Testis (tissue), 3 donors: ENCODE data around the gene NEK8. TPM values are rescaled to one million over a fixed set of nuclear protein-coding genes. Genes with fewer than 3 reads are reported as not detected.
A peak's percentile ranks its signal among the peaks of the same experiment; 100 is the strongest.

Experiments
- DNase-seq: peaks from one replicate; pipeline ENCODE4 v3.0.0-alpha.2; 2019
- H3K27ac ChIP-seq, 2 donors: fragments of 200-600 bp; sonication (generic); one replicate each; pipeline ENCODE4 v1.5.1; 2019
- H3K27me3 ChIP-seq: fragments of 200-600 bp; sonication (generic); one replicate; pipeline ENCODE4 v1.5.1; 2019
- H3K36me3 ChIP-seq: fragments of 200-600 bp; sonication (generic); one replicate; pipeline ENCODE4 v1.5.1; 2017; ENCODE audit warnings: low read depth; ENCODE audit errors: missing control alignments
- H3K4me1 ChIP-seq: fragments of 200-600 bp; sonication (generic); one replicate; pipeline ENCODE4 v1.5.1; 2019
- H3K4me3 ChIP-seq, 2 donors: fragments of 200-600 bp; sonication (generic); one replicate each; pipeline ENCODE4 v1.5.1; 2017 to 2019
- H3K9me3 ChIP-seq: fragments of 200-600 bp; sonication (generic); one replicate; pipeline ENCODE4 v1.5.1; 2017
- POLR2A ChIP-seq: fragments of 450-650 bp; IDR thresholded peaks from one replicate; pipeline ENCODE4 v1.6.1; 2017; ENCODE audit warnings: antibody characterized with exemption, mild to moderate bottlenecking, moderate library complexity
- WGBS, 2 donors: methylation state at CpG; one replicate each; pipeline ENCODE4 v1.1.5; 2018; 5-methylcytosine and 5-hydroxymethylcytosine counted together
- intact Hi-C: fragments of 100-400 bp; cut with DNase I; formaldehyde crosslinking; loops from one replicate; pipeline ENCODE4 v1.15.1; 2023; ENCODE audit warnings: low total_unique reads
- polyA plus RNA-seq: library from polyadenylated mRNA; stranded (reverse); fragments of 350-450 nt; fragmentation: Illumina TruSeq; extraction: RNeasy Lipid Tissue Mini Kit (QIAGEN cat#74804); gene quantifications from one replicate; pipeline ENCODE4 v1.2.3, GENCODE V29; 2014; ENCODE audit warnings: low read depth, low replicate concordance; ENCODE audit not compliant: insufficient read depth
- total RNA-seq, 2 donors: library from RNA; depleted of rRNA; stranded (reverse); fragments of >200 nt; gene quantifications; one replicate each; pipeline ENCODE4 v1.2.3, GENCODE V29; 2016
- TF ChIP-seq, protein P1 (sequence below), 3 experiments: fragments of 450-650 bp in 2 of 3; fragments of 200-600 bp in 1 of 3; sonication (generic) in 1 of 3; IDR thresholded peaks; one replicate each; pipeline ENCODE4 v1.5.1; 2016 to 2019; ENCODE audit warnings: antibody characterized with exemption in 3 of 3, mild to moderate bottlenecking in 2 of 3, moderate library complexity in 1 of 3

Gene NEK8
- total and polyA plus RNA-seq, 3 donors from 2014 or later: 7.3 to 10.7 (median 10.1) TPM

DNA sequence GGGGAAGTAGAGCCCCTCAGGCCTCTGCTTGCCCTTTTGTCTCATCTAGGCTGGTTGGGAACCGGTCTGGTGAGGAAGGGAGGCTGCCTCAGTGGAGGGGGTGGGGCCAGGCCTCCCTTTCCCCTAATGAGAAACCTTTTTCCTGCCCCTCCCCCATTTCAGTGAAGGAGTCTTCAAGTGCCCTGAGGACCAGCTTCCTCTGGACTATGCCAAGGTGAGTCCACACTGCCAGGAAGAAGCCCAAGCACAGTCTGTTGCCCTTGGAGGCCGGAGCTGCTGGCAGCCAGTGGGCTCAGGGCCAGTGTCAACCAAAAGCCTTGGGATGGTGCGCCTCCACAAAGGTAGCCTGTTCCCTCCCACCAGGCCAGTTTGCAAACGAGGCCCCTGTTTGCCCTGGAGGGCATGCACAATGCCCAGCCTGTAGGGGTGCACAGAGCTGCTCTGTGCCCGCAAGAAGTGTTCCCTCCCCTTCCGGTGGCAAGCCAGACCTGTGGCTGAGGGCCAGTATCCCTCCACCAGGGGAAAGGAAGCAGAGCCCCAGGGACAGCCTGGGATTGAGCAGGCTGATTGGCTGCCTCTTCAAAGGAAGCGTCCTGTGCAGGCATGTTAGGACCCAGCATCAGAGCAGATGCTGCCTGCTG, 18.6 kb downstream of the NEK8 start:
- DNase-seq: no peak
- Histone ChIP-seq H3K27ac (peak overlapping the region in 1 of 2 donors; percentile 65), H3K9me3 (no peaks in the 10 kb centered on the region), H3K36me3 (no peaks in the 10 kb centered on the region), H3K4me3 (no peak overlapping the region), H3K4me1 (peaks cover 36% of the 10 kb centered on the region), H3K27me3 (no peaks in the 10 kb centered on the region)
- WGBS, 2 donors: 40 to 59% methylated on average over 2 to 7 of the region's 7 CpGs
- no peak for TF ChIP-seq POLR2A
- TF ChIP-seq, protein P1, sequence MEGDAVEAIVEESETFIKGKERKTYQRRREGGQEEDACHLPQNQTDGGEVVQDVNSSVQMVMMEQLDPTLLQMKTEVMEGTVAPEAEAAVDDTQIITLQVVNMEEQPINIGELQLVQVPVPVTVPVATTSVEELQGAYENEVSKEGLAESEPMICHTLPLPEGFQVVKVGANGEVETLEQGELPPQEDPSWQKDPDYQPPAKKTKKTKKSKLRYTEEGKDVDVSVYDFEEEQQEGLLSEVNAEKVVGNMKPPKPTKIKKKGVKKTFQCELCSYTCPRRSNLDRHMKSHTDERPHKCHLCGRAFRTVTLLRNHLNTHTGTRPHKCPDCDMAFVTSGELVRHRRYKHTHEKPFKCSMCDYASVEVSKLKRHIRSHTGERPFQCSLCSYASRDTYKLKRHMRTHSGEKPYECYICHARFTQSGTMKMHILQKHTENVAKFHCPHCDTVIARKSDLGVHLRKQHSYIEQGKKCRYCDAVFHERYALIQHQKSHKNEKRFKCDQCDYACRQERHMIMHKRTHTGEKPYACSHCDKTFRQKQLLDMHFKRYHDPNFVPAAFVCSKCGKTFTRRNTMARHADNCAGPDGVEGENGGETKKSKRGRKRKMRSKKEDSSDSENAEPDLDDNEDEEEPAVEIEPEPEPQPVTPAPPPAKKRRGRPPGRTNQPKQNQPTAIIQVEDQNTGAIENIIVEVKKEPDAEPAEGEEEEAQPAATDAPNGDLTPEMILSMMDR (IDR thresholded peaks at IDR 0.05): no peak
- intact Hi-C loops: no loop called here

DNA sequence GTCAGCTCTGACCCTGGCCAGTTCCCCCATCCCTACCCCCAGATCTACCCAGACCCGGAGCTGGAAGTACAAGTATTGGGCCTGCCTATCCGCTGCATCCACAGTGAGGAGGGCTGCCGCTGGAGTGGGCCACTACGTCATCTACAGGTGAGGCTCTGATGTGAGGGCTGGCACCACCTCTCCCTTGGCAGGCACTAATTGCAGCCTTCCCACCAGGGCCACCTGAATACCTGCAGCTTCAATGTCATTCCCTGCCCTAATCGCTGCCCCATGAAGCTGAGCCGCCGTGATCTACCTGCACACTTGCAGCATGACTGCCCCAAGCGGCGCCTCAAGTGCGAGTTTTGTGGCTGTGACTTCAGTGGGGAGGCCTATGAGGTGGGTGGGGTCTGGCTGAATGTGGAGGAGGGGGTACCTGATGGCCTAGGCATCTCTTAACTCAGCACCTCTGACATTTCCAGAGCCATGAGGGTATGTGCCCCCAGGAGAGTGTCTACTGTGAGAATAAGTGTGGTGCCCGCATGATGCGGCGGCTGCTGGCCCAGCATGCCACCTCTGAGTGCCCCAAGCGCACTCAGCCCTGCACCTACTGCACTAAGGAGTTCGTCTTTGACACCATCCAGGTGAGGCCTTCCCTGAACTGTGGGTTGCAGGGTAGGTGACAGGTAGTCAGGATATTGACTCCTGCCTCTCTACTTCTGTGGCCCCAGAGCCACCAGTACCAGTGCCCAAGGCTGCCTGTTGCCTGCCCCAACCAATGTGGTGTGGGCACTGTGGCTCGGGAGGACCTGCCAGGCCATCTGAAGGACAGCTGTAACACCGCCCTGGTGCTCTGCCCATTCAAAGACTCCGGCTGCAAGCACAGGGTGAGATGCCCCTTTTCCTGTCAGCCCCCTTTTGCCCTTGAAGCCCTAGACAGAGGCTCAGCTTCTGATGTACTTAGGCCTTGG, 19.5 kb downstream of the NEK8 start:
- Histone ChIP-seq H3K4me1 (peaks cover 36% of the 10 kb centered on the region), H3K27me3 (no peaks in the 10 kb centered on the region), H3K36me3 (no peaks in the 10 kb centered on the region), H3K27ac (no peak overlapping the region), H3K9me3 (no peaks in the 10 kb centered on the region), H3K4me3 (no peak overlapping the region)
- intact Hi-C loops: no loop called here
- WGBS, 2 donors: 79 to 89% methylated on average over 7 to 17 of the region's 18 CpGs
- DNase-seq: no peak
- TF ChIP-seq, protein P1 (IDR thresholded peaks at IDR 0.05): no peak
- TF ChIP-seq POLR2A: no peak

DNA sequence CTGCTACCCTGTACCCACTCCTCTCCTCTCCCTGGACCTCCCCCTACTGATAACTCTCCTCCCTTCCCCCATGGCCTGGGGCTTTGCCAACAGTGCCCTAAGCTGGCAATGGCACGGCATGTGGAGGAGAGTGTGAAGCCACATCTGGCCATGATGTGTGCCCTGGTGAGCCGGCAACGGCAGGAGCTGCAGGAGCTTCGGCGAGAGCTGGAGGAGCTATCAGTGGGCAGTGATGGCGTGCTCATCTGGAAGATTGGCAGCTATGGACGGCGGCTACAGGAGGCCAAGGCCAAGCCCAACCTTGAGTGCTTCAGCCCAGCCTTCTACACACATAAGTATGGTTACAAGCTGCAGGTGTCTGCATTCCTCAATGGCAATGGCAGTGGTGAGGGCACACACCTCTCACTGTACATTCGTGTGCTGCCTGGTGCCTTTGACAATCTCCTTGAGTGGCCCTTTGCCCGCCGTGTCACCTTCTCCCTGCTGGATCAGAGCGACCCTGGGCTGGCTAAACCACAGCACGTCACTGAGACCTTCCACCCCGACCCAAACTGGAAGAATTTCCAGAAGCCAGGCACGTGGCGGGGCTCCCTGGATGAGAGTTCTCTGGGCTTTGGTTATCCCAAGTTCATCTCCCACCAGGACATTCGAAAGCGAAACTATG, 20.4 kb downstream of the NEK8 start:
- TF ChIP-seq, protein P1 (IDR thresholded peaks at IDR 0.05): no peak
- TF ChIP-seq POLR2A: no peak
- H3K27me3 ChIP-seq: no peaks in the 10 kb centered on the region
- H3K4me1 ChIP-seq: peaks cover 36% of the 10 kb centered on the region
- no peaks in the 10 kb centered on the region for H3K36me3 ChIP-seq
- intact Hi-C loops: no loop called here
- WGBS, 2 donors: 59 to 82% methylated on average over 16 to 18 of the region's 18 CpGs
- H3K27ac ChIP-seq: no peak overlapping the region
- no peak overlapping the region for H3K4me3 ChIP-seq
- DNase-seq: no peak
- no peaks in the 10 kb centered on the region for H3K9me3 ChIP-seq

DNA sequence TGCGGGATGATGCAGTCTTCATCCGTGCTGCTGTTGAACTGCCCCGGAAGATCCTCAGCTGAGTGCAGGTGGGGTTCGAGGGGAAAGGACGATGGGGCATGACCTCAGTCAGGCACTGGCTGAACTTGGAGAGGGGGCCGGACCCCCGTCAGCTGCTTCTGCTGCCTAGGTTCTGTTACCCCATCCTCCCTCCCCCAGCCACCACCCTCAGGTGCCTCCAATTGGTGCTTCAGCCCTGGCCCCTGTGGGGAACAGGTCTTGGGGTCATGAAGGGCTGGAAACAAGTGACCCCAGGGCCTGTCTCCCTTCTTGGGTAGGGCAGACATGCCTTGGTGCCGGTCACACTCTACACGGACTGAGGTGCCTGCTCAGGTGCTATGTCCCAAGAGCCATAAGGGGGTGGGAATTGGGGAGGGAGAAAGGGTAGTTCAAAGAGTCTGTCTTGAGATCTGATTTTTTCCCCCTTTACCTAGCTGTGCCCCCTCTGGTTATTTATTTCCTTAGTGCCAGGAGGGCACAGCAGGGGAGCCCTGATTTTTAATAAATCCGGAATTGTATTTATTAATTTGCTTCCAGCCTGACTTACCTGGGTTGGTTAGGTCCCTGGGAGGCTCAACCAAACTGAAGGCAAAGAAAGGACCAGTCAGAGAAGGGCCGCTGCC, 21.1 kb downstream of the NEK8 start:
- H3K36me3 ChIP-seq: no peaks in the 10 kb centered on the region

More for the DNA sequence above, 21.1 kb downstream of the NEK8 start:
- Histone ChIP-seq H3K9me3 (no peaks in the 10 kb centered on the region), H3K4me3 (no peak overlapping the region), H3K27me3 (no peaks in the 10 kb centered on the region), H3K4me1 (peaks cover 35% of the 10 kb centered on the region), H3K27ac (no peak overlapping the region)
- WGBS, 2 donors: 59 to 63% methylated on average over 9 to 11 of the region's 11 CpGs
- no peak for DNase-seq
- TF ChIP-seq POLR2A: no peak
- TF ChIP-seq, protein P1 (IDR thresholded peaks at IDR 0.05): no peak
- intact Hi-C loops: loop anchor here (10.0 kb wide), 1 partner anchor 165 kb away; no protein-coding TSS in a partner anchor
